NCI-H2107 treated with DMSO at 0.1 percent for 48 hours (cell line): ENCODE measurements around the gene NBDY.
"Not testable (repeated sequence)": the region's sequence is repeated elsewhere in the genome, so short reads cannot be mapped to it uniquely, and the experiment has no call there.

Experiments
- DNase-seq: peaks from one replicate; lab custom pipeline; 2025; ENCODE audit not compliant: unreplicated experiment; lab: John Stamatoyannopoulos, UW

The NBDY gene

DNA sequence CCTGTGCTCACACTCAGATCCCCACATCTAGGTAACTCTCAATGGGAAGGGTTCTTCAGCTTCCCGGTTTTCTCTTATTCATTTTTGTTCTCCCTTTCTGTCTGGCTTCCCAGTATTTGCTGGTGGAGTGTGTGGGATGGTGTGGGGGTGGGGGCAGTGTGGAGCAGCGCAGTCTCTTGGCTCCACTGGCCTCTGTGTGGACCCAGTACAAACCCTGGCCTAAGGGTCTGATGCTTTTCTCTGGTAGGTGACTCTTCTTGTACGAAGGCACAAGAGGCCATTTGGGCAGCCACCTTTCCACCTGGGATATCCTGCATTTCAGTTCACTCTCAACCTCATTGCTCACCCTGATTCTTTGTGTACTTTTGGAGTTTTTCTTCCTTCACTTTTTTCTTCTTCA, 71.3 kb downstream of the NBDY start:
- no peak for DNase-seq

DNA sequence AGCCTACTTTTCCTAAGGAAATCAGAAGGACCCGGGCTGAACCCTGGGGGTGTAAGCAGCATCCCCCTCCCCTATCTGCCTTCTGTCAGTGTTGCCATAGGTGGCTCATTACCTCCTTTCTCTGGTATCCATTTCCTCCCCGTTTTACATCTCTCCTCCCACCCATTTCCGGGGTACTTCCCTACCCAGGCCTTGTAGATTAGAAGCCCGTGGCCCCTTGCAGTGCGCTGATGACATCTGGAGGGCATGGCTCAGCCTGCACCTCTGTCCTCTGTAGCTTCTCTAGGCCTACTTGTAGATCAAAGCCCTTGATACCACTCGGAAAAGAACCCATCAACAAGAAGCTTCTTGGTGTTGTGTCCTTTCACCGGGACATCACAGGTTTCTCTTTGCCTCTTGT, 71.8 kb downstream of the NBDY start:
- DNase-seq, result no peak

DNA sequence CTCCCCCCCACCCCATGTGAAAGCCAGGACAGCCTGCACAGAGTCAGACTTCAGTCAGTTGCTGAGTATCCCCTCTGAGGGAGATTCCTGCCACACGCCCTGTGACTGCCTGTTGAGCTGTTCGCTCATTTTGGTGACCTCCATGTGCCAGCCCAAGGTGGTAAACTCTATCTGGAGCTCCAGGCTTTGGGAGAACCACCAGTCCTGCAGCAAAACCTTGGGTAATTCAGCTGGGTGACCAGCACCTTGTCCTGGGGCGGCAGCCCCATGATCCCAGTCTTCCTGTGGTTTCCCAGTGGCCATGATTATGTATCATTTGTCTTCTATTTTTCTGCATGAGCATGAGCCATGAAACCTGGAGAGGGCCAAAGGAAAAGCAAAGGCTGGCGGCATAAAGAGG, 73.4 kb downstream of the NBDY start:
- no peak for DNase-seq

DNA sequence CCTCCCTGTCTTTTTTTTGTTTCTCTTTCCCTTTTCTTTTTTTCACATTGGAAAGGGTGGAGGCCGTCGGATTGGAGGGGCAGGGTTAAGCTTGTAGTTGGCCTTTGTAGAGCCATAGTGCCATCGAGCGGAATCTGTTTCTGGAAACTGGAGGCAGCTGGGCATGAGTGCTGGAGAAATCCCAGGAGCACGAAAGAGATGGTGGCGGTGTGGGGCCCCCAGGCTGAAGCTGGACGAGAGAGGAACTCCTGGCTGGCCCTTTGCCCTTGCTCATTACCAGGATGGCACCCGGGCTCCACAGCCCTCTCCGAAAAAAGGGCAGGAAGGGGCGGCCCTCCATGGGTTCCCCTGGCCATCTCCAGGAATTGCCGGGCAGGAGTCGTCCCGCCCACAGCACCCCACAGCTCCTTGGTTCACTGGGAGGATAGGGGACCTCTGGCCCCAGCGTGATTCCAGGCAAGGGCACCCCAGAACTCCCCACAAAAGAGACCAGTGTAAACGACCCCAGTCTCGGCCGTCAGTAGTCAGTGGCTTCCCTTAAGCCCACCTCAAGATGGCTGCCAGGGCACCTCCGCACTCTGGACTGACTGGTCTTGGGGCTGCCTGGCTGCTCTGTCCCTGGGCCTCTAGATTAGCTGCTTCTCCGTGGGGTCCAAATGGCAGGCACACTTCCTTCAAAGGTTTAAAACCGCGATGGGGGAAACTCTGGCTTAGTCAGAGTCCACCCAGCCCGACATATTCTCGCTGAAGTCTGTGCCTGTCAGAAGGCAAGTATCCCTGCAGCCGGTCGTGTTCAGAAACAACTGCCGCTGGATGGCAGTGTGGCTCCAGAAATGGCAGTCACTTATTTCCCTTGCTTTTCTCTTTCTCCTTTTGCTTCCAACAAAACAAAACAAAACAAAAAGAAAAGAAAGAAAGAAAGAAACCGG, 74.1 kb downstream of the NBDY start:
- peak; percentile 36 for DNase-seq

DNA sequence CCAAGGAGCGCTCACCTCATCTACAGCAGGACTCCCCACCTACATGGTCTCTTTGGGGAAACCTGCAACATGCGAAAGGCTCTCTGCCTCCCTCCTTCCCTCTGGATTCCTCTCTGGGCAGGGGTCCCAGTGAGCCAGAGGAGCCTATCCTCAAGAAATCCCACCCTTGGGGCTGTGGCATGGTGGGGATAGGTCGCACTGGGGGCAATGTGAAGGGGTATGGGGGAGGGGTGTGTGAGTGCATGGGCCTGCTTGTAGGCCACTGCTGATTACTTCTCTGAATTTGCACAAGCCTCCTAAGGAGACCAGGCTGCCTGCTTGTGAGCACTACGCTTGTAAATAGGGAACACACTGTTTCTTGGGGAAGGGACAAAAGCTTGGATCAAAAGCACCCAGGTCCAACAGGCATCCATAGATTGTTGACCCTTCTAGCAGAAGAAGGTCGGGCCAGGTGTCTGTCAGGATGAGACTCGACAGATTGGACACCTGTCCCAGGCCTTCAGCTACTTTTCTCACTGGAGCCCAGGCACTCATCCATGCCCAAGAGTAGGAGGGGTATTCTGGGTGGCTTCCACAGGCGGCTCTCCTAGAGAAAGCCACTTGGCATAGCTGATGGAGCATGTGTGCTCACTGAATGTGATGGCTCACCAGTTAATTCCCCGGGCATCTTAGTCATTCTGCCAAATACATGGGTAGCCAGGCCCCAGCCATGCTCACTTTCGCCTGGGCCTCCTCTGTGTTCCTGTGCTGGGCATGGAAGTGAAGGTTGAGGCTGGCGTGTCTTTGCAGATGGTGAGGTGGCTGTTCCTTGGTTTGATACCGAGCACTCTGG, 75.0 kb downstream of the NBDY start:
- no peak for DNase-seq

DNA sequence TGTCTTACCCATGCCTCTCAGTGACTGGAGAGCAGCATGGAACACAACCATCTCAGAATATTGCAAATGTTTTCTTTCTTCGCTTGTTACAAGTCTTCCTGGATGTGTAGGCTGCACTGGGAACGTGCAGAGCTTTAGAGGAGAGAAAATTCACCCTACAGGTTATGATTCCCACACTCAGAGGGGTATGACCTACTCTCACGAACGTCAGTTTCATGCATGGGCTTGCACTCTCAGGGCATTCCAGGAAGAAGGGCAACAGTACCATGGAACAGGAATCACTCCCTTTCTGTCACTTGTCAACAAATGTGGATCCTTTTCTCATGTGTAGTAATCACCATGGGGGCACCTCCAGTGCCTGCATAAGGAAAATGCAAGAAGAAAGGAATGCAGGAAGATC, 75.8 kb downstream of the NBDY start:
- DNase-seq, result no peak

DNA sequence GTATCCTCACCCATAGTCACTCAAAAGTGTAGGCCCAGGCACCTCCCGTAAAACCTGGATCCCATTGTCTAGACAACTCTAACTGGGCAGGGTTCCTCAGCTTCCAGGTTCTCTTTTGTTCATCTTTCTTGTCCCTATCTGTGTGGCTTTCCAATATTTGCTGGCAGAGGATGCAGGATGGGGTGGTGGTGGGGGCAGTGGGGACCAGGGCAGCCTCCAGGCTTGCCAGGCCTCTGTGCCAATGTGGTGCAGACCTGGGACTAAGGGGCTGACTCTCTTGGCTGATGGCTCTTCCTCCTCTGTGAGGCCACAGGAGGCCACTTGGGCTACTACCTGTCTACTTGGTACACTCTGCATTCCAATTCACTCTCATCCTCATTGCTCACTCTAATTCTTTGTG, 76.4 kb downstream of the NBDY start:
- DNase-seq, result no peak

DNA sequence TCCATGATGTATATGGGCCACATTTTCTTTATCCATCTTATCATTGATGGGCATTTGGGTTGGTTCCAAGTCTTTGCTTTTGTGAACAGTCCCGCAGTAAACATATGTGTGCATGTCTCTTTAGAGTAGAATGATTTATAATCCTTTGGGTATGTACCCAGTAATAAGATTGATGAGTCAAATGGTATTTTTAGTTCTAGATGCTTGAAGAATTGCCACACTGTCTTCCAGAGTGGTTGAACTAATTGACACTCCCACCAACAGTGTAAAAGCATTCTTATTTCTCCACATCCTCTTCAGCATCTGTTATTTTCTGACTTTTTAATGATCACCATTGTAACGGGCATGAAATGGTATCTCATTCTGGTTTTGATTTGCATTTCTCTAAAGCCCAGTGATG, 77.1 kb downstream of the NBDY start:
- DNase-seq, result not testable (repeated sequence)

DNA sequence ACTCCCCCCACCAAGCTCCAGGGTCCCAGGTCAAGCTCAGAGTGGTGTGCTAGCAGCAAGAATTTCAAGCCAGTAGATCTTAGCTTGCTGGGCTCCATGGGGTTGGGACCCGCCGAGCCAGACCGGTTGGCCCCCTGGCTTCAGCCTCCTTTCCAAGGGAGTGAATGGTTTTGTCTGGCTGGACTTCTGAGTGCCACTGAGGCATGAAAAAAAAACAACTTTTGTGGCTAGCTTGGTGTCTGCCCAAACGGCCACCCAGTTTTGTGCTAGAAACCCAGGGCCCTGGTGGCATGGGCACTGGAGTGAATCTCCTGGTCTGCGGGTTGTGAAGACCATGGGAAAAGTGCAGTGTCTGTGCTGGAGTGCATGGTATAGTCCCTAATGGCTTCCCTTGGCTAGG, 82.6 kb downstream of the NBDY start:
- DNase-seq, result no peak

DNA sequence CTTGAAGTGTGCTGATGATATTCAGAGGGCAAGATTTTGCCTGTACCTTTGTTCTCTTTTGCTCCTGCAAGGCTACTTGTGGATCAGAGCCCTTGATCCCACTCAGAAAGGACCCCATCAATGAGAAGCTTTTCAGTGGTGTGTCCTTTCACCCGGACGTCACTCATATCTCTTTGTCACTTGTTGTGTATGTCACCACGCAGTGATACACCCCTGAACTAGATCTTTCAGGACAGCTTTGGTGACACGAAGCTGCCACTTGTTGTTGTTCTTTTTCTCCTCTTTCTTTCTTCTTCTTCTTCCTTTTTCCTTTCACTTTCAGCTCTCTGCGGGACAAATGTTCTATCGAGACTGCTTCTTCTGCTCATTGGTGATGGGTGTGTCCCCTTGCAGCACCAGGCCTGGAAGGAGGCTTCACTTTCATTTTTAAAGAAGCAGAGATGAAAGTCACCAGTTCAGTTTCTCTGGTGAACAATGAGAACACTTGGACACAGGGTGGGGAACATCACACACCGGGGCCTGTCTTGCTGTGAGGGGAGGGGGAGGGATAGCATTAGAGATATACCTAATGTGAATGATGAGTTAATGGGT, 83.6 kb downstream of the NBDY start:
- DNase-seq, result no peak

DNA sequence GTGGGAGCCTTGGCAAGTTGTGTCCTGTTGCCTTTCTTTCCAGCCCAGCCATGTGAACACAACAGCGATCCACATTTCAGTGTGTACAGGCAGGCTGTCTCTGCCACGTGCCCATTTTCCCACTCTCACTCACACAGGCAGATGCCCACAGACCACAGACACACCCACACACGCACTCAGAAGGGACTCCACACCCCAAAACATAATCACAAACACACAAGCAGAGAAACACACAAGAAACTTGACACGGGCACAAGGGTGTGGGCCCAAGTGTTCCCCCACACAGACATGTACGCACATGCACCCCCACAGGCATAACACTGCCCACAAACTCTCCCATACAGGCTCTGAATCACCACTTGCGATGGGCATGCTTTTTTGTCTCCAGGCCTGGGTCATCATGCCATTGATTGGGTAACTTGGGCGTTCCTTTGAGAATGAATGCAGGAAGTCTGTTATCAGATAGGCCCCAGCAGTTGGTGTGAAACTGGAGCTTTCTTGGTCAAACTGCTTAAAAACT, 84.3 kb downstream of the NBDY start:
- no peak for DNase-seq

DNA sequence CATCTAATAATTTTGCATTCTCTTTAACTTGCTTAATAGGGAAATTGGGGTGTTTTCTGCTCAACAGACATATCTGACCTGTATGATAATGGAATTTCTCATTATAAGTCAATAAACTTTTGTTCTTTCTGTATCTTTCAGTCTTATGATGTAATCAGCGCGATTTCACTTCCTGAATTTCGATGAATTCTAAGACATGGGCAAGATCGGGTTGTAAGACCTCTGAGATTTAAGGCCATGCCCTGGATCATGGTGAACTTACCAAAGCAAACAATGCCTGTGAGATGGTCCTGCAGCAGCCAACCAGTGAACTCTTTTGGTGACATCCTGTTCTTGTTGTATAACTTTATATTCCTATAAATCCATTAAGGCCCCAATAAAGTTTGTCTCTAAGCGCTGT, 88.1 kb downstream of the NBDY start:
- no peak for DNase-seq

DNA sequence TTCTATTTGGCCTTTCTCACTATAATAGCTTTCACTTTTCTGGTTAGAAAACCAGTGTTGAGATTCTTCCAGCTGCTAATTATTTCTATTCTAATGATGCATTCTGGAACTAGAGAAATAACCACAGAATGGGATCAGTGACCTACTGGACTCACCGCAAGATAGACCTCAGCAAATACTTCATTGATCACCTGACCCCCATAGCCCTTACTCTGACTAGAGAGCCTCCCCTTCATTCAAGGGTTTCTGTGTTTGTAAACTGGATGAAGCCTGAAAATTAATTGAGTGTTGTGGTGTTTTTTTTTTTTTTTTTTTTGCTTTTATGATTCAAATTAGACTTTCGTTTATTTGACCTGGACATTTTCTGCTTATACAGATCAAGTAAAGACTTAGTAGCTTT, 97.0 kb downstream of the NBDY start:
- DNase-seq, result no peak

DNA sequence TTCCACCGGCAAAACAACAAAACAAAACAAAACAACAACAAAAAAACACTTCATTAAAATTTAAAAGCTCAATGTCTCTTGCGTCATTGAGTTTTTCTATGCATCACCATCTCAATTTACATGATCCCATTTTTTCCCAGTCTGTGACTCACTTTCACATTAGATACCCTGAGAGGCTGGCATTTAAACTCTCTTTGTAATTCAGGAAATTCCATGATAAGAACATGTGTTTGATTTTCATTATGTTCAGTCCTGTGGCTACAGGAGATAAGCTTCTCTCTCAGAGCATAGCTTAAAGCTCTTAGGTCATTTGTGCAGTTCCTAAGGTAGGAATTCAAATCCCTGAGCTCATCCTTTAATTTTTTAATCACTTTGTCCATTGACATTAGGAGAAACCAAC, 104.6 kb downstream of the NBDY start:
- DNase-seq, result no peak

DNA sequence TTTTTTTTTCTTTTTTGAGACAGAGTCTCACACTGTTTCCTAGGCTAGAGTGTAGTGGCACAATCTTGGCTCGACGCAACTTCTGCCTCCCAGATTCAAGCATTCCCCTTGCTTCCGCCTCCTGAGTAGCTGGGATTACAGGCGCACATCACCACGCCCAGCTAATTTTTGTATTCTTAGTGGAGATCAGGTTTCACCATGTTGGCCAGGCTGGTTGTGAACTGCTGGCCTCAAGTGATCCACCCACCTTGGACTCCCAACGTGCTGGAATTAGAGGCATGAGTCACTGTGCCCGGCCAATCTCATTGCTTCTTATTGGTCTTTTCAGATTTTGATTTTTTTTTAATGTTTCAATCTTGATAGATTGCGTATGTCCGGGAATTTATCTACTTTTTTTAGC, 124.4 kb downstream of the NBDY start:
- DNase-seq, result no peak

DNA sequence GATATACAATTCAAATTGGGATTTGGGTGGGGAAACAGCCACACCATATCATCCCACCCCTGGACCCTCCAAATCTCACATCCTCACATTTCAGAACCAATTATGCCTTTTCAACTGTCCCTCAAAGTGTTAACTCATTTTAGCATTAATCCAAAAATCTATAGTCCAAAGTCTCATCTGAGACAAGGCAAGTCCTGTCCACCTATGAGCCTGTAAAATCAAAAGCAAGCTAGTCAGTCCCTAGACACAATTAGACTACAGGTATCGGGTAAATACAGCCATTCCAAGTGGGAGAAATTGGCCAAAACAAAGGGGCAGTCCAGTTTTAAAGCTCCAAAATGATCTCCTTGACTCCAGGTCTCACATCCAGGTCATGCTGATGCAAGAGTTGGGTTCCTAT, 128.0 kb downstream of the NBDY start:
- DNase-seq, result no peak

DNA sequence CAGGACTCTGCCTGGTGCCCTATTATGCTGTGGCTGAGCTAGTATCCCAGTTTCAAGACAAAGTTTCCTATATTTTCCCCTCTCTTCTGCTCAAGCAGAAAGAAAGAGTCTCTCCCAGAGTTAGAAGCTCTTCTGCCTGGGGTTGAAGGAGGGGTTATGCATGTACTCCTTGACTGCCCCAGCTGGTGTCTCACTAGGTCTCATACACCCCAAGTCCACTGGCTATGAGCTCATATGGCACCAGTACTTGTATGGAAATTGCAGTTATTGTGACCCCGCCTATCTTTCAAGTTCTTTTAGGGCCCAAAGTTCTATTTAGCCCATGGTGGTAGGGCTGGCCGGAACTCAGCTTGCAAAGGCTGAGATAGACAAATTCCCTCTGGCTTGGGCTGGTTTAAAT, 131.8 kb downstream of the NBDY start:
- no peak for DNase-seq
